Calu3 (cell line): Measurements from ENCODE around the gene GPR4. TPM values are rescaled to one million over a fixed set of nuclear protein-coding genes. Genes with fewer than 3 reads are reported as not detected.
A peak's percentile ranks its signal among the peaks of the same experiment; 100 is the strongest.

Experiments
- BruUV-seq: library from RNA; stranded (reverse); fragments of 400-500 nt; replicated peaks from 2 replicates; lab custom pipeline; 2021; lab: Mats Ljungman, UMichigan
- CTCF ChIA-PET: fragments of 300-600 bp; sonication (Branson Sonifier 250); formaldehyde crosslinking; loops from one replicate; lab custom pipeline; 2022; ENCODE audit warnings: antibody characterized with exemption; lab: Charles Lee
- DNase-seq: peaks from one replicate; pipeline ENCODE4 v3.0.0; 2022
- H3K27ac Mint-ChIP-seq: one replicate; pipeline ENCODE4 v1.8.0; 2022; ENCODE audit warnings: mixed read lengths; ENCODE audit not compliant: unreplicated experiment
- H3K27me3 Mint-ChIP-seq: one replicate; pipeline ENCODE4 v1.8.0; 2022; ENCODE audit warnings: mixed read lengths; ENCODE audit not compliant: unreplicated experiment
- H3K36me3 Mint-ChIP-seq: one replicate; pipeline ENCODE4 v1.8.0; 2022; ENCODE audit warnings: mild to moderate bottlenecking, moderate library complexity, mixed read lengths; ENCODE audit not compliant: insufficient read depth, unreplicated experiment
- H3K4me1 Mint-ChIP-seq: one replicate; pipeline ENCODE4 v1.8.0; 2022; ENCODE audit warnings: mild to moderate bottlenecking, low read depth, mixed read lengths; ENCODE audit not compliant: unreplicated experiment
- H3K4me3 Mint-ChIP-seq: one replicate; pipeline ENCODE4 v1.8.0; 2022; ENCODE audit warnings: mild to moderate bottlenecking, low read depth, moderate library complexity, mixed read lengths; ENCODE audit not compliant: unreplicated experiment
- H3K9me3 Mint-ChIP-seq: one replicate; pipeline ENCODE4 v1.8.0; 2022; ENCODE audit warnings: low read depth, mixed read lengths; ENCODE audit not compliant: unreplicated experiment
- CTCF ChIP-seq: fragments of 200-600 bp; IDR thresholded peaks from one replicate; pipeline ENCODE4 v1.8.0; 2022; ENCODE audit warnings: antibody characterized with exemption; ENCODE audit not compliant: unreplicated experiment
- intact Hi-C: fragments of 100-400 bp; cut with micrococcal nuclease; formaldehyde crosslinking; loops from one replicate; pipeline ENCODE4 v1.10.0; 2022; ENCODE audit not compliant: unreplicated experiment
- total RNA-seq: library from RNA; stranded (reverse); gene quantifications from 2 replicates; pipeline ENCODE4 v1.2.3, GENCODE V29; 2022

Gene GPR4
- total RNA-seq, 1 experiment from 2014 or later: not detected

DNA sequence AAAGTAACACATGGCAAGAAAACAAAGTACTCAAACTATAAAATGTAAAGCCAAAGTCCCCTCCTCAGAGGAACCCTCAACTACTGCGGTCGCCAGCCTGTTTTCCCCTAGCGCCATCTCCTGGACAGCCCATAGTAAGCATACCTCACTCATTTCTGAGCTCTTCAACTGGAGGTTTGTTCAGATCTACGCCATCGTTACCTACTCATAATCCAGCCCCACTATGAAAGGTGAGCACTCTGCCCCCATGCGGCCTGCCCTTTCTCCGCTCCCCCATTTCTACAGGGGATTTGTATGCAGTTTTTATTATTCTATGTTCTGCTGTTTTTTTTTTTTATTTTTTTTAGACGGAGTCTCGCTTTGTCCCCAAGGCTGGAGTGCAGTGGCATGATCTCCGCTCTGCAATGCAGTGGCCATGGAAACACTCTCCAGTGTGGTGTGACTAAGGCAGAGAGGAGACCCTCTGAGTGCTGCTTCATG lies 43.6 kb downstream of the GPR4 start:
- Mint-ChIP-seq H3K36me3 (peaks cover 8% of the 10 kb centered on the region), H3K27ac (no peak overlapping the region), H3K27me3 (no peaks in the 10 kb centered on the region), H3K4me3 (no peak overlapping the region), H3K4me1 (peaks cover 9% of the 10 kb centered on the region), H3K9me3 (no peaks in the 10 kb centered on the region)
- no TSS peak for BruUV-seq
- CTCF ChIA-PET: interaction anchor here (0.5 to 1.1 kb wide), 15 partner anchors 9 to 1891 kb away, joined by 3 to 12 read pairs (median 3); partner anchors contain the start of genes GIPR, OPA3 and SIX5
- intact Hi-C loops: no loop called here
- peak; percentile 53 for TF ChIP-seq CTCF
- DNase-seq: peak; percentile 63

DNA sequence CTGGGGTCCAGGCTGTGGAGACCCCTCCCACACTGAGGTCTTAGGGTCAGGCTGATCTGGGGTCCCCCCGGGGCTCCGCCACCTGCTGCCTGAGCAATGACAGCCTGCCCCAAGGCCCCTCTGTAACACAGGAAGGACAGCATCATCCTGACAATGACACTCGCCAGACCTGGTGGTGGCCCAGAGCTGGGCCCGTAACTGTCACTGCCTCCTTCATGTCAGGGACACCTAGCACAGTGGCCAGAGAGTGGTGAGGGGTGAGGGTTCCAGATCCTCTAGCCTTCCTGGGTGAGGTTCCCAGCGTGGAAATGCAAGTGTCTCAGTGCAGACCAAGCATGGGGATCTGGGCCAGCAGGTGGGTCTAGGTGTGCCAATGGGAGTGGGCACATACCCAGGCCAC lies 45.2 kb downstream of the GPR4 start:
- Mint-ChIP-seq H3K4me1 (peaks cover 9% of the 10 kb centered on the region), H3K36me3 (peaks cover 8% of the 10 kb centered on the region), H3K27ac (no peak overlapping the region), H3K9me3 (no peaks in the 10 kb centered on the region), H3K27me3 (no peaks in the 10 kb centered on the region), H3K4me3 (no peak overlapping the region)
- intact Hi-C loops: no loop called here
- no peak for DNase-seq
- CTCF ChIA-PET: no interaction called here
- TF ChIP-seq CTCF: no peak
- no TSS peak for BruUV-seq

DNA sequence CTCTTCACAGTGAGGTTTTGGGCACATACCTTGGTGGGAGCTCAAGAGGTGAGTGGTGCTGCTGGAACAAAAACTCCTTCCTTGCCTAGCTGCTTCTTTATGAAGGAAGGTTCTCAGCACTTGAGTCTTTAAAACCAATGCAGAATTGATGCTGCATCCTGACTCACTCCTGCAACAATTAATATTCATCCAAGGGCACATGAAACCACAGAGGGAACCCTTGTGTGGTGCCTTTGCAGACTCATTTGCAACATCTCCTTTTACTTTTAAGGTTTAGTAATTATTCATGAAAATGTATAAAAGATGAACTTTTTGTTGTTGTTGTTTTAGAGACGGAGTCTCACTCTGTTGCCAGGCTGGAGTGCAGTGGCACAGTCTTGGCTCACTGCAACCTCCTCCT lies 47.5 kb downstream of the GPR4 start:
- DNase-seq: no peak
- Mint-ChIP-seq H3K27me3 (no peaks in the 10 kb centered on the region), H3K27ac (no peak overlapping the region), H3K4me3 (no peak overlapping the region), H3K4me1 (no peaks in the 10 kb centered on the region), H3K36me3 (peaks cover 5% of the 10 kb centered on the region), H3K9me3 (no peaks in the 10 kb centered on the region)
- CTCF ChIA-PET: interaction anchor here (0.8 kb wide), 1 partner anchor 16 kb away, joined by 5 read pairs; no protein-coding TSS in a partner anchor
- intact Hi-C loops: no loop called here
- no peak for TF ChIP-seq CTCF
- no TSS peak for BruUV-seq

DNA sequence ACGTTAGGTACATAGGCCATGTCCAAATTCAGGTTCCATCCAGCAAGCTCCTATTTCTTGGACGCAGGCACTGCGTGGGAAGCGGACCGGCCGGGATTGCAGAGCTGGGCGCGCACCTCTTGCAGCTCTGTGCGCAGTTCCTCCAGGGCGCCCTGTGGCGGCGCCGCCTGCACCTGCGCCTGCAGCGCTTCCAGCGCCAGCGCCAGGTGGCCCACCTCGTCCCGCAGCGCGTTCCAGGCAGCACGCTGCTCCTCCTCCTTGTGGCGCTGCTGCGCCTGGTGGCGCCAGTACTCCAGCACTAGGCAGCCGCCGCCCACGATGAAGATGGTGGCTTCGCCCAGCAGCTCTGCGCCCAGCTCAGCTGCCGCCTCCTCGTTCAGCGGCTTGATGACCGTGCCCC lies 48.5 kb downstream of the GPR4 start:
- Mint-ChIP-seq H3K9me3 (no peaks in the 10 kb centered on the region), H3K4me1 (no peaks in the 10 kb centered on the region), H3K27me3 (no peaks in the 10 kb centered on the region), H3K4me3 (no peak overlapping the region), H3K27ac (no peak overlapping the region), H3K36me3 (peaks cover 5% of the 10 kb centered on the region)
- intact Hi-C loops: no loop called here
- DNase-seq: no peak
- CTCF ChIA-PET: interaction anchor here (0.6 kb wide), 1 partner anchor 34 kb away, joined by 6 read pairs; no protein-coding TSS in a partner anchor
- no TSS peak for BruUV-seq
- no peak for TF ChIP-seq CTCF
